Keratinocyte (primary cell): ENCODE results near the gene S100A2.

Source experiments
- CTCF ChIP-seq, 3 experiments: IDR thresholded peaks in 1 of 3; conservative IDR thresholded peaks in 1 of 3; optimal IDR thresholded peaks in 1 of 3; 2 replicates in 2 of 3; 3 replicates in 1 of 3; pipeline versions ENCODE3 to v1.5.1; 2011; ENCODE audit warnings: low read length in 3 of 3, mild to moderate bottlenecking in 3 of 3, moderate library complexity in 2 of 3, control low read depth in 1 of 3, inconsistent platforms in 1 of 3; ENCODE audit not compliant: insufficient read depth in 2 of 3; ENCODE audit errors: extremely low read depth in 1 of 3
- EZH2 ChIP-seq: IDR thresholded peaks from one replicate; pipeline ENCODE4 v1.6.1; 2012; ENCODE audit warnings: inconsistent platforms, mild to moderate bottlenecking, low read length, moderate library complexity

DNA sequence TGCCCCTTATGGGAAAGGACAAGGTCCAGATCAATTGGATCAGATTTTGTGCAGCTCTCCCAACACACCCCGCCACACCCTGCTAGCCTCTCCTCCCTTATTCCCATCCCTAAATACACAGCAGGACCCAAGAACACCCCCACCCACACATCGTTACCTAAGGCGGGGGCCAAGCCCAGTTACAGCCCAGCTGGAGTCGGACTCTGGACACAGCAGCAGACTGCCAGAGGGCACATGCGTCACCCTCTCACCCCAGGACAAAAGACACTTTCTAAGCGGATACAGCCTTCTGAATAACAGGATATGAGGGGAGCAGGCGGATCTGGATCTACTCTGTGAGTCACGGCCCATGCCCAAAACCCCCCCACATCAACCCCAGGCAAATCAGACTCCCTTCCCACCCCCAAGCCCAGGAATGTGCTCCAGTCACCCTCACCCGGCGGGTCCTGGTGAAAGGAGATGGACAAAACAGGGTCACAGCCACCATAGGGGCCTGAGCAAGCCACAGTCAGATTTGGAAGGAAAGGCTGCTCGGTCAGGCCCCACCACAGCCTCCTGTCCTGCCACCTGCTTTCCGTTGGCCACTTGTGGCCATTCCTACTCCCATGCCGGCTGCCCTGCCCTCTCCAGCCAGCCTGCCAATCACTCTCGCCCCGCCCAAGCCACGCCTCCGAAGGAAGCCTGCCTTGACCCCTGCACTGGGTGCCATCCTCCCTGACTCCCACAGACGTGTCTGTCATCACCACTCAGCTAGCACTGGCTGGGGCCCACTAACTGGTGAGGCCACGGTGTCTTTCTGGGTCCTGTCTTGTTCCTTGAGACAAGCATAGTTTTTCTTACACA is 43.3 kb upstream of the S100A2 start:
- TF ChIP-seq CTCF (optimal IDR thresholded peaks at IDR 0.05 in 1 of 3, IDR thresholded peaks at IDR 0.05 in 1 of 3, conservative IDR thresholded peaks at IDR 0.05 in 1 of 3; ENCODE audit: extremely low read depth in 1 of 3, insufficient read depth in 2 of 3, low read length in 3 of 3) (no peak), EZH2 (no peak)
